Measurements from ENCODE around the gene MAPKAPK3. TPM values are rescaled to one million over a fixed set of nuclear protein-coding genes. Genes with fewer than 3 reads are reported as not detected.

The MAPKAPK3 gene
- total RNA-seq, 1 donor from 2014 or later = 178 TPM

DNA sequence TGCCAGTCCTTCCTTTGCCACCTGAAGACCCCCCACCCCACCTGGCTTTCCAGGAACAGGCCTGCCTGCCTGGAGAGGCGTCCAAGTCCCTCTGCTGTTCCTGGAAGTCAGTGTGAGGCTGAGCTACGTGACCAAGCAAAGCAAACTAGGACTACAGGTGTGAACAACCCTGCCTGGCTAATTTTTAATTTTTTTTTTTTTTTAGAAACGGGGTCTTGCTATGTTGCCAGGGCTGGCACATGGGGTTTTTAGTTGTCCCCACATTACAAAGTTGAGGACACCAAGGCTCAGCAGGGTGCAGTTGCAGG, 30.2 kb upstream of the MAPKAPK3 start:
- intact Hi-C loops (cut with micrococcal nuclease) = no loop called here

DNA sequence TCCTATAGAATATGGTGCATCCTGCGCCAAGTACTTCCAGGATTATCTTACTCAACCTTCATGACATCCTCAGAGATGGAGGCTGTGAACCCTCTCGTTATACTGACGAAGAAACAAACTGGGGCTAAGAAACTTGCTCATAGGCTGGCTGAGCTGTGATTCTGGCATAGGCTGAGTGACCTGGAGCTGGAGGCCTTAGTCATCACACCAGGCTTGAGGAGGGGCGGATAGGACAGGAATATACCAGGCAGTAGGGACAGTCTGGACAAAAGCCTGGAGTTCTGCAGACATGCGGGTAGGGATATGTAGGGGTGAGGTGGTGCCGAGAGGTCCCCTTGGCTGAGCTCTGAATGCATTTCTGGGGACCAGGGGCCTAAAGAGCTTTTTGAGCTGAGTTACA, 29.6 kb upstream of the MAPKAPK3 start:
- intact Hi-C loops (cut with micrococcal nuclease) = no loop called here

DNA sequence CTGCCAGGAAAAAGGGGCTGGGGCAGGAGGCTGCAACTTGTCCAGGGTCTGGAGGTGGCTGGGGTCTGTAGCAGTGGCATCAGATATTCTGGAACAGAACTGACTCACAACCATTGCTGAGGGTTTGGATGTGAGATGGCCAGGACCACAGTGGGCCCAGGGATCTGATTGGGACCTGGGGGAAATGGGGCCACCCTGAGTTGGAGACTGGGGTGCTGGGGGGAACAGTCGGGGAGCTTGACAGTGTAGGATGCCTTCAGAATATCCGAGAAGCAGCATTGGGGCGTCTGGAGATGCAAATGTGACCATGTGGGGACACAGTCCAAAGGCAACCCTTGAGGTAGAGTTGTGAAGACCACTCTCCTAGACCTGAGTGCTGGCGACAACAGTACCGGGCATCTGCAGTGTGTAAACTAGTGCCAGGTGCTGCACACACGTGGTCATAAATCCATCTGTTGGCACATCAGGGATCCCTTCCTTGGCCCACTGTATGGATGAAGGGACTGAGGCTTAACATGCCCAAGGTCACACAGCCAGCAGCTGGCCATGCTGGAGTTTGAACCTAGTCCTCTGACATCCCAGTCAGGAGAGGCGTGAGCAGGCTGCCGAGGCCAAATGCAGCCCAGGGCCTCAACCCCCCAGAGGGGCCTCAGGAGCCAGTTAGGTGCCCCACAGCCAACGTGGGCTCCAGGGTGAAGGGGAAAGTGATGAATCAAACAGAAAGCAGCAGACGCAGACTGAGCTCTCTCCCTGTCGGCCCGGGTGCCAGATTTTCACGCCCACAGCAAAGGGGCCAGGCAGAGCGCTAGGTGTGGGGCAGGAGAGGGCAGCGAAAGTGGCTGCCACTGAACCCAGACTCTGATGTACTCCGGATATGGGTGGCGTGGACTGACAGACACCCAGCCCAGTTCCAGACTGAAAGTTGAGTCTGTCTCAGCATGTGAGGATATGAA, 28.9 kb upstream of the MAPKAPK3 start:
- intact Hi-C loops (cut with micrococcal nuclease) = loop anchor here (1.0 kb wide), 1 partner anchor 138 kb away; no protein-coding TSS in a partner anchor

DNA sequence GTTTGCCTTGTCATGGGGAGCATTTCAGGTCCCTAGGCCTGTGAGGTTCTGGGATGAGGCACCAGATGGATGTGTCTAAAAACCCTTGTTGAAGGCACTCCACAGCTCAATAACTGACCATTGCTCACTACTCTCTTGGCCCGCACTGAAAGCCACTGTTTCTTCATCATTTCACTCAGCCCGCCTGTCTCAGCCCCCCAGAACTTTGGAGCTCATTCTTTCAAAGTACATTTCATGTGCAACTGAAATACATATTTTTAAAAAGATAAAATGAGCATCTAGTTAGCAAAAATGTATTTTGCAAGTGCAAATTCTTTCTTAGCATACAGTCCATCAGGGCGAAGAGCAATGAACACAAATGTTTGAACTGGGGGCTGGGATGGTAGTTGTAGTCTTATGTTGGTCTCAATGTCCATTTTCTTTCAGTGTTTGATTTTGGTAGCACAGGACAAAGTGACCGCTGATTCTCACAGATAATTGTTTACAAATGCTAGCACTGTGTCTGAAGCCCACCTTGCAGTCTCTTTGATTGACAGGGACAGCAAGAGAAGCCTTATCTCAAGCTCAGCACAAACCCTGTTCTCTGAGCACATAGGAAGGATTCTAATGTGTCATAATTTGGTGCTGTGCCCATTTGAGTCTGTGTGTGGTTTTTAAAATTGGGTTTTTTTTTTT, 28.1 kb upstream of the MAPKAPK3 start:
- intact Hi-C loops (cut with micrococcal nuclease) = loop anchor here (1.0 kb wide), 1 partner anchor 139 kb away; no protein-coding TSS in a partner anchor

DNA sequence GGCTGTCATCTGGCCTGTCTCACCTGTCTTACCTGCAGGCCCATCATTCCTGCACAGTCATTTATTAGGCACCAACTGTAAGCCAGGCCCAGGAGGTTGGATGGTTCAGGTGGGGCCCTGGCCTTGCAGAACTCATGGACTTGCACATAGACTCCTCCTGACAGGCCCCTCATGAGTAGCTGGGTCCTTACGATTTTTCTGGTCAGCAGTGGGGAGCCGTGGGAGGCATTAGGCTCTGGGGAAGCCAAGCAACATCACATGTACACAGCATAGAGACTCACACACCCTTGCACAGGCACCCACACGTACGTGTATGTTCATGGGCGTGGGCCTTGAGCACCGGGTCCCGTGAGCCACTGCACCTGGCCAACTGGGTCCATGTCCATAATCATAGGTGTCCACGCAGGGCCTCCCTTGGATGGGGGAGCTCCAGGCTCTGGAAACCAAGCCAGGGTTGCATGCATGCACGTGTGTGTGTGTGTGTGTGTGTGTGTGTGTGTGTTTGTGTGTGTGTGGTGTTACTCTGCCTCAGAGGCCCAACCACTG, 25.7 kb upstream of the MAPKAPK3 start:
- intact Hi-C loops (cut with micrococcal nuclease) = loop anchor here (1.0 kb wide), 1 partner anchor 21 kb away; no protein-coding TSS in a partner anchor

DNA sequence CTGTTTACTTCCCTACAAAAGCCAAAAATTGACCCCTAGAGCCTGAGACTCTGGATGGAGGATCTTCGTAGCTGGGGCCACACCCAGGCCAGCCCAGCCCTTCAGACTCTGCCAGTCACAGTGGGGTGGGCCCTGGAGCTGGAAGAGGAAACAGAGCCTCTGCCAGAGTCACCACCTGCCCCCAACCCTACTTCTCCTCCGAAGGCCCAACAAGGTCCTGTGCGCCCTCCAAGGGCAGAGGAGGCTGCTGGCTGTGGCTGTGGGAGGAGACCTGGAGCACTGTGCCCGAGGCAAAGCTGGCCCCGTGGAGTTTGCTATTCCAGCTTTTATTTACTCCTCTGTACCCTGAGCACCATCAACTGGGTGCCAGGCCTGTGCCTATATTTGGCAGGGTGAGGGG, 24.4 kb upstream of the MAPKAPK3 start:
- intact Hi-C loops (cut with micrococcal nuclease) = no loop called here

DNA sequence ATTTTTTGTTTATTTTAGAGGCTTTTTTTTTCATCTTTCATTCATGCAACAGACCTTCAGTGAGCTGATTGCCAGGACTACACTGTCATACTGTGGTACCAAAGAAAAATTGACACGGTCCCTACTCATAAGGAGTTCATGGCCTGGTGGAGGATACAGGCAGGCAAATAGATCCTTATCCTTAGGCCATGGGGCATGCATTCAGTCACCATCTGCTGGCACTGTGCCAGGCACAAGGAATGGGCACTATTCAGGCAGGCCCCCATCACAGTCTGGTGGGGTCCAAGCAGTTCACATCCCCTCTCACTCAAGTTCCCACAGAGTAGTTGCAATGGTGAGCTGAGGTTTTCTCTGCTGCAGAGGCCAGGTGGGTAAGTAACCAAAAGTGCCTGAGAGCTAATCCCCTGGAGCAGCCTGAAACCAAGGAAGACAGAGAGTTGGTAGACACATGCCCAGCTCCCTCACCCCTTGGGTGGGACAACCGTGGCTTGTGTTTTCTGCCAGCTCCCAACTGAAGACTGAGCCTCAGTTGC, 22.6 kb upstream of the MAPKAPK3 start:
- intact Hi-C loops (cut with micrococcal nuclease) = no loop called here

DNA sequence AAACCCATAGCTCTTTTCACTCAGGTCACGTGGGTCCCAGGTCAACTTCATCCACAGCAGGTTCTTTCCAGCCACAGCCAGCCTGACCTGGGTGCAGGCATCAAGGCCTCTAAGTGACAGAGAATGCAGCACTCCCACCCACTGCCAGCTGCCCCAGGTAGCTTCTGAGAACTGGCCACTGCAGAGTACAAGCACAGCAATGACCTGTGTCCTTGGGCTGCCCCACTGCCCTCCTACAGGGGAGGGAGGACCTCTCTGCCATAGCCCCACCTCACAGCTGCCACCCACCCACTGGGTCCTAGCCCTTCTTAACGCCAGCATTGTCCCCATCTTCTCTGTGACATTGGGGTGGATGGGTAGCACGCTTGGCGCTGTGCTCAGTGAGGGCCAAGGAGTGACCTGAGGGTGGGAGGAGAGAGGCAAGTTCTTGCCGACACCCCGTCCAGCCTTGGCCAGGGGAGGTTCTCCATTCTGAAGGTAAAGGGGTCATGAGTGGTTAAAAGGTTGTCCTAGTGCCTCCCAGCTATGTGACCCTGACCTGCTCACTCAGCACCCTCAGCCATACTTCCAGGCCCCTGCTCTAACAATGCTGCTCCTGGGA, 17.7 kb upstream of the MAPKAPK3 start:
- intact Hi-C loops (cut with micrococcal nuclease) = no loop called here

DNA sequence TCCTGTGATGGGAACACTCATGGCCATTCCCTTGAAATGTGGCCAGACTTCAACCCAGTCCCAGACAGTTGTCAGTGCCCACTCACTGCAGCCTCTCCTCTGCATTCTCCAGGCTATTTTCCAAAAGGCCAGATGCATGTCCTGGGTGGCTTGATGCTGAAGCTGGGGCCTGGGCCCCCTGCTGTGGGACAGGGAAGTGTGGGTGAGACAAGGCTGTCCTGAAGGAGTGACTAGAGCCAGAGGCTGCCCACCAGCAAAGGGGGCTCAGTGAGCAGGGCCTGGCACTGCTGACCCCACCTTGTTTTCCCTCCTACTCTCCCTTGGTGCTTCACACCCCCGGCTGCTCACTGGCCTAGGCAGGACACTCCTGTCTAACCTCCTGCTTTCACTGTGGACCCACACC, 17.2 kb upstream of the MAPKAPK3 start:
- intact Hi-C loops (cut with micrococcal nuclease) = no loop called here

DNA sequence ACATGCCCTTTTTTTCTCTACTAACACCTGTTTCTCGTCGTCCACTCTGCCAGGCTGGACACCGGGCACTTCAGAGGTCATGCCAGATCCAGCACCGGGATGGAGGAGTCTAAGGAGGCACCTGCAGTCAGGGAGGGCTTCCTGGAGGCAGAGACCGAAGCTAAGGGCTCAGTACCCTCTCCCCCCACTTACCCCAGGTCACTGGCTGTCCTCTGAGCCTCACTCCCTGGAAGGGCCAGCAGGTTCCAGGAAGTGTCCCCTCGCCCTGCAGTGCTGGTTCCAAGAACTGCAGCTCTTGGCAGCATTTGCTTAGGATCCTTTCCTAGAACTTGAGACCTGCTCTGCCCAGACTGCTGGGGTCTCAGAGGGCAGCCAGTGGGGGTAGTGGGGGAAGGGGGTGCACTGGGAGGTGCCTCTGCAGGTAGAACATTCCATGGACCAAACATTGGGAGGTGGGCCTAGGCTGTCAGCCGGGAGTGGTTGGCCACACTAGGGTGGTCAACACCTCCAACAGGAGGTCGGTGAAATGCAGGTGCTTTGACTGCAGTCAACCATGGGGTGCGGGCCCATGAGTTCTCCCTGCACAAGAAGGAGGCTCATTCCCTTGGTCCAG, 16.7 kb upstream of the MAPKAPK3 start:
- intact Hi-C loops (cut with micrococcal nuclease) = no loop called here

DNA sequence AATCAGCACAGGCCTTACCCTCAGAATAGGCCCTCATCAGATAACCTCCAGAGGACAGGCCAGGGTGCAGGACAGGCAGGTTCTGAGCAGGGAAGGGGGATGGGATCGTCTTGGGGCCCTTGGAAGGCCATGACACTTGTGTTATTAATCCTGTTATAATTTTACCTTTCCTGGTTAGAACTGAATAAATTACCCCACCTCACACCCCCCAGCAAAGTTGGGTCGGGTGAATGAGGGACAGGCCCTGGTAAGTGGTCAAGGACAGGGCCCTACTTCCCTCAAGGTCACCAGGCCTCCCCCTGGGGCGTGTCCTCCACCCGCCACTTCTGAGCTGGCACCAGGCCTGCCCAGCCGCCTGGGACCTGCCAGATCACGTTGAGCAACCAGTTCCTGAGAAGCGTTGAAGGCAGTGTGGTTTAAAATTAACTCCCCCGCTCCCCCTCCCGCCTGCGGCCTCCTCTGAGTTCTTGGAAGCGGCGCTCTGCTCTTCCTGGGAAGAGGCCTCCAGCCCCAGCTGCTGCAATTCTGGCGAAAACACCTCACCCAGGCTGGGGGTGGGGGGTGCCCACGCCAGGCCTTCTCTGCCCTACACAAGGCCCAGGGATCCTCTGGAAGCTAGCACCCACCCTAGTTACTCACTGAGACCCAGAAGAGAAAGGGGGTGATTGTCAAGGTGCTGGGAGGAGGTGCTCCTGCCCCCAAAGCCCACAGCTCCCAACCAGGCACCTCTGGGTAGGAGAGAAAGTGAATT, 15.9 kb upstream of the MAPKAPK3 start:
- intact Hi-C loops (cut with micrococcal nuclease) = loop anchor here (1.0 kb wide), 3 partner anchors 10 to 28 kb away; partner anchors contain the start of gene CISH

DNA sequence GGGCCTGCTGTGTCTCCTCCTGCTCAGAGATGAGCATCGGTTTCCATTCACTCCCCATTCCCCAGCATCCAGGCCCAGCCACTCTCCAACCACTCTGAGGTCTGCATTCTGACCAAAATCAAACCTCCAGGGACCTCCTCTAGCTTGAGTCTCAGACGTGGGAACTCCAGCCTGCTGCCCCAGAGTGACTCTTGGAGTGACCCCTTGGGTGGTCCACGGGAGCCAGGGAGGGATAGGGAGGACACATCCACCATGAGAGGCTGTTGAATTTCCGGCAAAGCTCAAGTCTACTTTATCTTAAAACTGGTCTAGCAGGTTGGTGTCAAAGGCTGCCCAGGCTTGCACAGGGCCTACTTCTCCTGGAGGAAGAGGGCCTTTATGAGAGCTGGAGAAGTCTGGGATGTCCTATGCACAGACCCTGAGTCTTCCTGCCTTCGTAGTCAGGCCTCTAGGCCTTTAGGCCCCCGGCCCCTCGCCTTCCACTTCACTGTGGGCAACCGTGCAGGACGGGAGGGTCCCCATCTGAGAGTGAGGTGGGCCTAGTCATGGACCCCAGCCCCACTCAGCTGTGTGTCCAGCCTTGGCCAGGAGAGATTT, 14.3 kb upstream of the MAPKAPK3 start:
- intact Hi-C loops (cut with micrococcal nuclease) = no loop called here

DNA sequence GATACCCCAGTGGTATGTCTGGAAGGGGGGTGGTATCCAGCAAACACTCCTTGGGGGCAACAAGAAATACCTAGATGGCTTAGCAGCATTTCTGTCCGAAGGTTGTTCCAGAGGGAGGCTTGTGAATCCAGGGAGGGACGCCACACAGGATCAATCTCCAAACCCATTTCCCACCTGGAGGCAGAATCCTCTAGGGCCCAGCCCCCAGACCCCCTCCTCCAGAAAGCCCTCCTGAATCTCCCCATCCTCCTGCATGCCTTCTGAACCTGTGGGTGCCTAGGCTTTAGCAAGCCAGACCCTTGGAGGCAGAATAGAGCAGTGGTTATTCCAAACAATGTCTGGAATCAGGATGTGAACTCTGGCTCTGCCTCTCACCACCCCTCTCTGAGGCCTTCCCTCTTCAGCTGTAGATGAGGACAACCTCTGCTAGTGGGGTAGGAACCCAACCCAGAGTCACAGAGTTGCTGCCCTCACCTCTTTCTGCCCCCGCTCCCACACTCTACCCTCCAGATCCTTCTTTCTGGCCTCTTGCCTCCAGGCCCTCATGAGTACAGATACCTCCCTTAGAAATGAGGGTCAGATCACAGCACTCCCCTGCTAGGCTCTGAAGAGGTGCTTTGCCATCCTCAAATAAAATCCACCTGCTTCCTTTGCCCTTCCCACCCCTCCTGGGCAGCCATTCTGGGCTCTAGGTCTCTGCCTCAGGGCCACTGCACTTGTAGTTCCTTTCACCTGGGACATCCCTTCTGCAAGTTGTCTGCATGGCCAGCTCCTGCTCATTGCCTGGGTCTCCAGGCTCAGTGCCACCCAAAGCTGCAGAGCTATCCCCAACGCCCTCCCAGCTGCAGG, 13.5 kb upstream of the MAPKAPK3 start:
- intact Hi-C loops (cut with micrococcal nuclease) = no loop called here

DNA sequence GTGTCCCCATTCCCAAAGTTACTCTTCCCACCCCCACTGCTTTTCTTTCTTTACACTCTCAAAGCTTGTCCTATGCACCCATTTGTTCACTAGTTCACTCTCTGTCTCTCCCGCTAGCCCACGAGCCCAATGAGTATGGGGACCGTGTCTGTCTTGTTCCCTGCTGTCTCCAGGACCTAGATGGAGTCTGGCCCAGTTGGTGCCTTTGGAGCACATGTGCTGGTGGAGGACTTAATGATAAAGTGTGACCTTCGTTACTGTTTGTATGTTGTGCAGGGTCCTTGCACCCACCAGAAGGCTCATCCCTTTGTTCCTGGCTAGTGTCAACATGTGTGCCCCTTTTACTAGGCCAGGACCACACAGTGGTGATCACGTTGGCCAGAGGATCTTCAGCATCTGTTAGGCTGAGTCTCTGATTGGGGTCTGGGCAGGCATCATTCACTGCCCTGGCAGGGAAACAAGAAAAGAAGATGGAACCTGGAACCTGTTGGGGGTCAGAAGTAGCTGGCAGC, 12.8 kb upstream of the MAPKAPK3 start:
- intact Hi-C loops (cut with micrococcal nuclease) = no loop called here

DNA sequence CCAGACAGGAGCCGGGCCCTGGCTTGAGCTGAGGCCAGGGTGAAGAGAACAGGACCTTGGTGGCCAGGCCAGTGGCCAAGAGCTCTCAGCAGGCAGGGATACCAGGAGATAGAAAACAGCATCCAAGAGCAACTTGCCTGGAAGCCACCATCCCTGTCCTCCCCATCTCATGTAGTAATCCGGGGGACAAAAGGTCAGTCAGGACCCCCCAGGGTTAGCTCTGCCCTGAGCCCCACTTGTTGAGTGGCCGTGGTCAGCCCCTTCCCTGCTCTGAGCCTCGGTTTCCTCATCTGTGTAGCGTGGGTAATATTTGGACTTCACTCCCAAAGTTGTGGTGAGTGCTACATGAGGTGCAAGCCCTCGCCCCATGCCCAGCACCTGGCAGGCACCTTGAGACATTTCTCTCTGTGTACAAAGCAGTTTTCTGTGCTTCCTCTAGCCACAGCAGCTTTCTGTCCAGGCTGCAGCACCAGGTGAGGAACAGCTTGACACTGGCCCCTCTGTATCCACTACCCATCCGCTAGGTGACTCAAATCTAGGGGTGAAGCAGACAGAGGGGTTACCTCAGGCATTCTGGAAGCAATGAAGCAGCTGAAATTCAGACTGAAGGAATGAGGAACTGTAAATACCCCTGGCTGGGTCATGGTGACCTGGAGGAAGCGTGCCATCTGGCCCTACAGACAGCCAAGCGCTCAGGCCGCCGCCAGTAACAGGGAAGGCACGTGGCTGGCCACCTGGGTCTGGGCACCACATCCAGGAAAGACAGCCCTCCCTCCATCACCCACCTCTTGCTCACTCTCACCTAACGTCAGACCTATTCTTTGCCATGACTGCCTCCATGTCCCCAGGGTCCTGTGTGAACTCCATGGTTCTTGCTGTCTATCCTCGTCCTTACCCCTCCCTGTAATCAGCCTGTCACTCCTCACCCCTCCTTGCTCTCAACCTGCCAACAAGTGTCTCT, 12.0 kb upstream of the MAPKAPK3 start:
- intact Hi-C loops (cut with micrococcal nuclease) = no loop called here

DNA sequence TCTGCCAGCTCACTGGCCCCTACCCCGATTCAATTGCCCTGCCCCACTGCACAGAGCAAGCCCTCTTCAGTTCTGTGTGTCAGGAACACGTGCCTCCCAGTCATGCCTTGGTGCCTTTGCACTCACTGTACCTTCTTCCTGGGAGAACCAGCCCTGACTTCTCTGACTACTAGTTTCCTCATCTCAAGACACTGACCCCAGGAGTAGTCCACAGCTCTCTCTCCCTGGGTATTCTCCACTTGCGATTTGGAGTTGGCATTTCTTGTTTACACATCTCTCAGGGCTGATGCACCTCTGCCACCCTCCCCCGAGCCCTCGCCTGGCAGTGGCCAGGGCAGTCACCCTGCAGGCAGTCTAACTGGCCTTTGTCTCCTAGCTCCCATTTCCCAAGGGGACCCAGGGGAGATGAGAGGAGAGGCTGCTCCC, 11.0 kb upstream of the MAPKAPK3 start:
- intact Hi-C loops (cut with micrococcal nuclease) = no loop called here

DNA sequence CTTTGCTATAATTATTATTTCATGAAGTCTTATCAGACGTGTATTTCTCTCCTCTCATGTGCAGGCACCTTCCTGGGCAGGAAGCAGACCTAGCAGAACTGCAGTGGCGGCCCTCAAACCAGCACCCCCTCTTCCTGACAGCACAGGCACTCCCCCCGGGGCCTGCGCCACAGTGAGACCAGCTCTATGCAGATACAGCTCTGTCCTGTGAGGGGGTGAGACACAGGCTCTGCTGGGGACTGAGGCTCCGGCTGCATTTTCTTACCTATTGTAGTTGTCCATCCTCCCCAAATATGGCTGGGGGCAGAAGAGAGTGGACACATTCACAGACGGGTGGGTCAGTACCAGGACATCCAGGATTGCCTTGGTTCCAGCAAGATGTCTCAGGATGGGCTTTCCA, 10.4 kb upstream of the MAPKAPK3 start:
- intact Hi-C loops (cut with micrococcal nuclease) = no loop called here
